ENCODE results near the gene PTP4A1.

PTP4A1 gene

DNA sequence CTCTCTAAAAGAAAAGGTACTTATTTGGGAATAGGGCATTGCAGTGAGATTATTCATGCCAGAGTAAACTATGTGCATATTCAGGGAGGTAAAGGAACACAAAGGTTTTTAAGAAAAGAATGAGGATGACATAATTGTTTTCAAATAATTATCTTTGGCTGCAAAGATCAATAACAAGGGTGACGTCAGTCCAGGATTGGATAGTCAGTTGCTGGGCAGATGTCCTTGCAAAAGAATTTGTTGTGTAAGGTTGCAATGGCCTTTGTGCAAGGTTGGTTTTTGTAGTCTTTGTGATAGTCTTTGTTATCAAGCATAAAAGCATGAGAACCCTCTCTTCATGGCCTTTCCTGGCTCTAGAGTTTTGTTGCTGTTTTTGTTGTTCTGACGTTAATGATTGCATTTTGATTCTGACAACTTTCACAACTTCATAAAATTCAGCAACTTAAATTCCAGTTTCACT, 17.7 kb downstream of the PTP4A1 start:
- TF ChIP-seq, protein P1, sequence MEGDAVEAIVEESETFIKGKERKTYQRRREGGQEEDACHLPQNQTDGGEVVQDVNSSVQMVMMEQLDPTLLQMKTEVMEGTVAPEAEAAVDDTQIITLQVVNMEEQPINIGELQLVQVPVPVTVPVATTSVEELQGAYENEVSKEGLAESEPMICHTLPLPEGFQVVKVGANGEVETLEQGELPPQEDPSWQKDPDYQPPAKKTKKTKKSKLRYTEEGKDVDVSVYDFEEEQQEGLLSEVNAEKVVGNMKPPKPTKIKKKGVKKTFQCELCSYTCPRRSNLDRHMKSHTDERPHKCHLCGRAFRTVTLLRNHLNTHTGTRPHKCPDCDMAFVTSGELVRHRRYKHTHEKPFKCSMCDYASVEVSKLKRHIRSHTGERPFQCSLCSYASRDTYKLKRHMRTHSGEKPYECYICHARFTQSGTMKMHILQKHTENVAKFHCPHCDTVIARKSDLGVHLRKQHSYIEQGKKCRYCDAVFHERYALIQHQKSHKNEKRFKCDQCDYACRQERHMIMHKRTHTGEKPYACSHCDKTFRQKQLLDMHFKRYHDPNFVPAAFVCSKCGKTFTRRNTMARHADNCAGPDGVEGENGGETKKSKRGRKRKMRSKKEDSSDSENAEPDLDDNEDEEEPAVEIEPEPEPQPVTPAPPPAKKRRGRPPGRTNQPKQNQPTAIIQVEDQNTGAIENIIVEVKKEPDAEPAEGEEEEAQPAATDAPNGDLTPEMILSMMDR (IDR thresholded peaks at IDR 0.05; ENCODE audit: low read depth, low read length, missing control alignments), result no peak
- no peak overlapping the region for H3K4me3 ChIP-seq (ENCODE audit: low read depth, low read length)
- DNase-seq (ENCODE audit: low read depth), result no peak
- in situ Hi-C loops (cut with HindIII; ENCODE audit: low sequenced_read_pairs), result no loop called here

GRCh38 chr6:63592886-63593285, 20.6 kb downstream of the PTP4A1 start:
- no peak for DNase-seq (ENCODE audit: low read depth)
- TF ChIP-seq, protein P1 (IDR thresholded peaks at IDR 0.05; ENCODE audit: low read depth, low read length, missing control alignments), result no peak
- in situ Hi-C loops (cut with HindIII; ENCODE audit: low sequenced_read_pairs), result no loop called here
- H3K4me3 ChIP-seq (ENCODE audit: low read depth, low read length), result no peak overlapping the region

- H3K4me3 ChIP-seq (ENCODE audit: low read depth, low read length), result peak overlapping the region; percentile 59
- DNase-seq (ENCODE audit: low read depth), result no peak
- TF ChIP-seq, protein P1 (IDR thresholded peaks at IDR 0.05; ENCODE audit: low read depth, low read length, missing control alignments), result no peak
- in situ Hi-C loops (cut with HindIII; ENCODE audit: low sequenced_read_pairs), result no loop called here
Measured at GRCh38 chr6:63597141-63598048, 25.1 kb downstream of the PTP4A1 start.

DNA sequence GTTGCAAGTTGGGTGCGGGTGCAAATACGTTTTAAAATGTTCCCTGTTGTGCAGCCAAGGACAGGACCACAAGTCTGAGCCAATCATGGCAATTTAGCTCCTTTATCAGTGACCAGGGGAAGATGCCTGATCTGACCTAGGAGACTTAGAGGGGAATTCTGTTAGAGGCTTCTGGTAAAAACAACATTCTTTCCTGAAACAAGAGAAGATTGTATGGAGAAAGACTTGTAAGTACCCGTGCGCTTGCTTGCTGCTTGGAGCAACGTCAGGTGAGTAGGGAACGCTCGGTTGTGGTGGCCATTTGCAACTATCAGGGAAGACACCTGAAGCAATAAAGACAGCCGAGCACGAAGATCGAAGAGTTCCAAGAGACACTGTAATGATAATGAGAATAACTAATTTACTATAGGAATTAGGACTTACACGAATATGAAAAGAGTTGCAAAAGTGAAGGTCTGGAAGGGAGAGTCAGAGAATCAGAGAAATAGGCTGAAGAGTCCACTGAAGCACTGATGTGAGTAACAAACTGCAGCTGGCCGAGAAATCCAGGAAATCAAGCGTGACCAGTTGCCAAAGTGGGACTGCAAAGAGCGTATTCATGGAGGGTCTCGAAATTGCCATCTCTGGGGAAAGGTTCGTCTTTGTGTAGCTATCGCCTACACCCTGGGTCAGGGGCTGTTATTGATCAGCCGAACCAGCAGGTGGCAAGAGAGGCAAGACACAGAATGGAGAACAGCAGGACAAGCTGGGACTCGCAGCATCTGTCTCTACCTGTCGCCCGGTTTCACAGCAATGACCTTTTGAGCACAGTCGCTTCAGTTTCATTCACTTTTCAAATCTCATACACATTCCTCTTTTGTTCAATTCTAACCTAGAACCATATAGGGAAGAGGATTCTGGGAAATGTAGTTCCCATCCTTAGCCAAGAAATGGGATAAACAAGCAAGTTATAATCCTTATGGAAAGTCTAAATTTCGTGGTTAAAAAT, 26.1 kb downstream of the PTP4A1 start:
- H3K4me3 ChIP-seq (ENCODE audit: low read depth, low read length), result peak overlapping the region; percentile 59
- in situ Hi-C loops (cut with HindIII; ENCODE audit: low sequenced_read_pairs), result no loop called here
- TF ChIP-seq, protein P1 (IDR thresholded peaks at IDR 0.05; ENCODE audit: low read depth, low read length, missing control alignments), result peak; percentile 94
- no peak for DNase-seq (ENCODE audit: low read depth)

DNA sequence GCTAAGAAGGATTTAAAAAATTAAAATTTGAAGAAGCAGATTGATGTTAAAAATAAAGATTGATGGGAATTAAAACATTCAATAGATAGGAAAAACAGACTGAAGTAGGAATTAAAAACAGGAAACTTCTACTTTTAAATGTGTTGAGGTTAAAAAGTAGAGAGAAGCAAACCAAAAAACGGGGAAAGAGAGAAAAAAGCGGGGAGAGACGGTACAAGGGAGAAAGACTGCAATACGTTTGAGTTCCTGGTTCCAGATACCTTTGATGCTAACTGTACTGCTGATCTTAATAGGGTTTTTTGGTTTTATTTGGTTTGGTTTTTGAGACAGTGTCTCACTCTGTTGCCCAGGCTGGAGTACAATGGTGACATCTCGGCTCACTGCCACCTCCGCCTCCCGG, 27.0 kb downstream of the PTP4A1 start:
- DNase-seq (ENCODE audit: low read depth), result no peak
- H3K4me3 ChIP-seq (ENCODE audit: low read depth, low read length), result no peak overlapping the region
- in situ Hi-C loops (cut with HindIII; ENCODE audit: low sequenced_read_pairs), result no loop called here
- TF ChIP-seq, protein P1 (IDR thresholded peaks at IDR 0.05; ENCODE audit: low read depth, low read length, missing control alignments), result no peak

- H3K4me3 ChIP-seq (ENCODE audit: low read depth, low read length), result no peak overlapping the region
- TF ChIP-seq, protein P1 (IDR thresholded peaks at IDR 0.05; ENCODE audit: low read depth, low read length, missing control alignments), result no peak
- DNase-seq (ENCODE audit: low read depth), result no peak
- in situ Hi-C loops (cut with HindIII; ENCODE audit: low sequenced_read_pairs), result no loop called here
Measured at GRCh38 chr6:63600136-63600535, 27.9 kb downstream of the PTP4A1 start.

Data from astrocyte of the cerebellum (primary cell).